DMS114 treated with DMSO at 0.1 percent for 48 hours (cell line): ENCODE data around the gene FMR1NB.

Source experiments
- DNase-seq: peaks from one replicate; lab custom pipeline; 2025; ENCODE audit not compliant: unreplicated experiment; lab: John Stamatoyannopoulos, UW

The FMR1NB gene, protein sequence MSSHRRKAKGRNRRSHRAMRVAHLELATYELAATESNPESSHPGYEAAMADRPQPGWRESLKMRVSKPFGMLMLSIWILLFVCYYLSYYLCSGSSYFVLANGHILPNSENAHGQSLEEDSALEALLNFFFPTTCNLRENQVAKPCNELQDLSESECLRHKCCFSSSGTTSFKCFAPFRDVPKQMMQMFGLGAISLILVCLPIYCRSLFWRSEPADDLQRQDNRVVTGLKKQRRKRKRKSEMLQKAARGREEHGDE

GRCh38 chrX:147981038-147981752, at the start of gene FMR1NB:
FMR1NB (plus strand) TSS chrX:147981337; CDS start chrX:147981403, 66 bp downstream.
- no peak for DNase-seq

- DNase-seq = no peak
These were observed 47.3 kb upstream of the FMR1NB start for GRCh38 chrX:147933815-147934214.

- no peak for DNase-seq
These were observed 45.9 kb upstream of the FMR1NB start for GRCh38 chrX:147935156-147935758.

- no peak for DNase-seq
These were observed 35.9 kb upstream of the FMR1NB start for GRCh38 chrX:147945286-147945685.

GRCh38 chrX:147948531-147948930, 32.6 kb upstream of the FMR1NB start:
- DNase-seq = no peak

DNA sequence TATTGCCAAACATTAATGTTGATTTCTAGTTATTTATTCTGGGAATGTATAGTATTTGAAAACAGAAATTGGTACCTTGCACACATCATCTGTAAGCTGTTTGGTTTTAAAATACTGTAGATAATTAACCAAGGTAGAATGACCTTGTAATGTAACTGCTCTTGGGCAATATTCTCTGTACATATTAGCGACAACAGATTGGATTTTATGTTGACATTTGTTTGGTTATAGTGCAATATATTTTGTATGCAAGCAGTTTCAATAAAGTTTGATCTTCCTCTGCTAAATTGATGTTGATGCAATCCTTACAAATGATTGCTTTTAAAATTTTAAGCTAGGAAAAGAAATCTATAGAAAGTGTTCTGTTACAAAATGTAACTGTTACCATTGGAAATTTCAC, 30.8 kb upstream of the FMR1NB start:
- no peak for DNase-seq

DNA sequence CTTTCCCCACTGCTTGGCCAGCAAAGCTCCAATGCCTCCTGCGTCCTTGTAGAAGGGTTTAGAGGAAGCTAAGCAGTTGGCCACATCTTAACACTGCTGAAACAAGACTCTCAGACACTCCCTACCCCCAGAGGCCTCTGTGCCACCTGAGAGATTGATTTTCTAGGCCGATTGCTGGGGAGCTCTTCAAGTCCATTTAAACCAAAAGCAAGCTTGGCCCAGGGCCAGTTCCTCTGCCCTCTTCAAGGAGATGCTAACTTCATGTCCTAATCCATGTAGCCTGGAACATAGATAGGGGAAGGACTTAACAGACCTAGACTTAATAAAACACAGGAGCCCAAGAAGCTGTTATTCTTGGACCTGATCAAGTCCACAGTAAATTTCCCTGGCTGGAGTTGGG, 27.2 kb upstream of the FMR1NB start:
- DNase-seq = no peak

- DNase-seq = no peak
These were observed 23.8 kb upstream of the FMR1NB start for GRCh38 chrX:147957291-147957690.

DNA sequence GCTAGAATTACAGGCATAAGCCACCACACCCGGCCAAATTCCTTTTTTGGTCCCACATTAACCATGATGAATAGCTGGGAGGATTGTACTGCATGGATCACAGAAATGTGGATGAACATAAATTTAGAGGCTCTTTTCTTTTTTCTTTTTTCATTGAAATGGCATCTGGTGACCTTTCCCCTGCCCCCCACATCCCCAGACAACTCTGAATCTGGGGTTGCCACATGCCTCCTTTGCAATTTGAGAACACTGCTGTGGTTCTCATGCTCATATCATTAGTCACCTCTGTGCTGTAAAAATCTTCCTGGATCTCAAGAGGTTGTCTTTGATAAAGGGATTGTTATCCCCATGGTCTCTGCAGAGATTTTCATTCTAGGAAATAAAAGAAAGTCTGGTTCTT, 22.8 kb upstream of the FMR1NB start:
- DNase-seq = no peak

DNA sequence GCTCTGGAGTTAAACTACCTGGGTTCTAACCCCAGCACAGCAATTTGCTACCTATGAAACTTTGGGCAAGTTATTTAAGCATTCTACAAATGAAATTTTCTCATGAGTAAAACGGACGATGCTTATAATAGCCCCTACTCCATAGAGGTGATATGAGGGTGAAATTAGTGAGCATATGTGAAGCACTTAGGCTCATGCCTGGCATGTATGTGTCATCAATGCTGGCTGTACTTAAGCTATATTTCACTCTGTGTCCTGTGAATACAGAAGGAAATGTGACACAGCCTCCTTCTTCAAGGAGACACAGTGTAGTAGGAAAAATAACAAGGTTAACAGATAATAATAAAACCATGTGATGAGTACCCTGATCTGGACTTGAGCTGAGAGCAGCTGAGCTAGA, 20.4 kb upstream of the FMR1NB start:
- DNase-seq = no peak

DNA sequence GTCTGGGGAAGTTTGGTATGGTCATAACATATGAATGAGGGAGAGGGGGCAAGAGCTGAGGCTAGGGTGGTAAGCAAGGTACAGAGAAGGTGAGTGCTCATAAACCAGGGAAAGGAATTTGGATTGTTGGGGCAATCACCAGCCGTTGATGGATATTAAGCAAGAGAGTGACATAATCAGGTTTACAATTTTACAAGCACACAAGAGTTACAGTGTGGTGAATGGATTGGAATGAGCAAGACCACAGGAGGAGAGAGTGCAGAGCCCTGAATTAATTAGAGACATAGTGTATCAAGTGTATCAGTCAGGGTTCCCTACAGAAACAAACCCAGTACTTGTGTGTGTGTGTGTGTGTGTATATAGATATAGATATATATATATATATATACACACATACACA, 18.7 kb upstream of the FMR1NB start:
- no peak for DNase-seq

DNA sequence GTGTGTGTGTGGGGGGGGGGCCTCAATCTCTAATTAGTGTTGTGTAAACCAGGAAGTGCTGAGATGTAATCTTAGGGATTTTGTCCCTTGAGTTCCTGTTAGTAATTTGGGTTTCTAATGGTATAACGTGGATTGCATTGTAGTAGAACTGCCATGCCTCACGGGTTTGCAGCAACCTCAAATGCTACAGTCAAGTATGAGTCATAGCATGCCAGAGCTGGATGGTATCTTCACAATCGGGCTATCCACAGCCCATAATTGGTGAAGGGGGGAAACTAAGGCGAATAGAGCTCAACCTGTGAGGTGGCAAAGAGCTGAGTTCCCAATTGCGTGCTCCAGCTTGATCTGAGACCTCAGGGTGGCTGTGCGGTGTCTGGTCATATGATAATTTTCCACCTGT, 2.2 kb upstream of the FMR1NB start:
- DNase-seq = no peak

DNA sequence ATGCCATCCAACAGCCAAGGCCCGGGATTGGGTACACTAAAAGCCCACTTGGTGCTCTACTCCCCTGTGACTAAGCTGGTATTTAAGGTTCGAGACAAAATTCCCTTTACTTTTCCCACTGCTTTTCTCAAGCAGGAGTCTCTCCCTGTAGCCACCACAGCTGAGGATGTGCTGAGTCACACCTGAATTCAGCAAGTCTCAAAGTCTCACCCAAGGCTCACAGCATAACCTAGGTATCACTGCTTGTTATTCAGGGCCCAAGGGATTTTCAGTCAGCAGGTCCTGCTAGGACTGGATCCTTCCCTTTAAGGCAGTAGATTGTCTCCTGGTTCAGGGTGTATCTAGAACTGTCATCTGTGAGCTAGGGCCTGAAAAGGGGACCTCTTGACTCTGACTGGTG, 39.2 kb downstream of the FMR1NB start:
- DNase-seq = no peak

- DNase-seq = no peak
These were observed 43.5 kb downstream of the FMR1NB start for GRCh38 chrX:148024425-148025148.

GRCh38 chrX:148035380-148035779, 54.2 kb downstream of the FMR1NB start:
- no peak for DNase-seq

GRCh38 chrX:148037020-148037419, 55.9 kb downstream of the FMR1NB start:
- no peak for DNase-seq

DNA sequence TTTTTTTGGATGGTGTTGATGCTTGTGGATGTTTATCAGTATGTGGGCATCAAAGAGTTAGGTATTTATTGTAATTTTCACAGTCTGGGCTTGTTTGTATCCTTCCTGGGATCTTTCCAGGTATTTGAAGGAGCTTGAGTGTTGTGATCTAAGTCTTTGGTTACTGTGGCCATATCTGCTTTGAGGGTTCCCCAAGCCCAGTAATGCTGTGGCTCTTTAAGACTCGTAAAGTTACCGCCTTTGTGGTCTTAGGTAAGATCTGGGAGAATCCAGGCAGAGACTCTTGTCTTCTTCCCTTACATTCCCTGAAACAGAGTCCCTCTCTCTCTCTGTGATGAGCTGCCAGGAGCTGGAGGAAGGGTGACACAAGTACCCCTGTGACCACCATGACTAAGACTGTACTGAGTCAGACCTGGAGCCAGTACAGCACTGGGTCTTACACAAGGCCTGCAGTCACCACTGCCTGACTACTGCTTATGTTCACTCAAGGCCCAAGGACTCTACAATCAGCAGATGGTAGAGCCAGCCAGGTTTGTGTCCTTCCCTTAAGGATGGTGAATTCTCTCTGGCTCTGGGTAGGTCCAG, 62.2 kb downstream of the FMR1NB start:
- no peak for DNase-seq

GRCh38 chrX:148047200-148047599, 66.1 kb downstream of the FMR1NB start:
- DNase-seq = no peak

GRCh38 chrX:148049441-148049840, 68.3 kb downstream of the FMR1NB start:
- DNase-seq = no peak

- no peak for DNase-seq
These were observed 70.8 kb downstream of the FMR1NB start for GRCh38 chrX:148051973-148052372.

- no peak for DNase-seq
These were observed 86.1 kb downstream of the FMR1NB start for GRCh38 chrX:148067285-148067684.
